ENCODE data around the gene PIR.

DNA sequence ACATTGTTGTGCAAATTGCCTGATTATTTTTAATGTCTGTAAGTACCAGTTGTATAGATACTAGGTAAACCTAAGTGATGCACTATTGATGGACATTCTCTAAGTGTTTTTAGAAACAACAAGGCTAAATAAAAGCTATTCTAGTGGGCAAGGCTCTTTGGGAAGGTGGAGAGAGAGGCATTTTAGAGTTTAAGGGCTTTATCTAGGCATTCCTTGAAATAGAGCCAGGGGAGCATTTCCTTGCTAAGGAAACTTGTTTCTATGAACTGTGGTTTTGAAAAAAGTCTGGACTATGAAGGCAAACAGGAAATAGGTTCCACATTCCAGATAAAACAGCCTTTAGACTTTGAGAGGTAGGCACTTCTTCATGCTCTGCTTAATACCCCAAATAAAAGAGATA is 31.3 kb upstream of the PIR start:
- TF ChIP-seq, protein P1, sequence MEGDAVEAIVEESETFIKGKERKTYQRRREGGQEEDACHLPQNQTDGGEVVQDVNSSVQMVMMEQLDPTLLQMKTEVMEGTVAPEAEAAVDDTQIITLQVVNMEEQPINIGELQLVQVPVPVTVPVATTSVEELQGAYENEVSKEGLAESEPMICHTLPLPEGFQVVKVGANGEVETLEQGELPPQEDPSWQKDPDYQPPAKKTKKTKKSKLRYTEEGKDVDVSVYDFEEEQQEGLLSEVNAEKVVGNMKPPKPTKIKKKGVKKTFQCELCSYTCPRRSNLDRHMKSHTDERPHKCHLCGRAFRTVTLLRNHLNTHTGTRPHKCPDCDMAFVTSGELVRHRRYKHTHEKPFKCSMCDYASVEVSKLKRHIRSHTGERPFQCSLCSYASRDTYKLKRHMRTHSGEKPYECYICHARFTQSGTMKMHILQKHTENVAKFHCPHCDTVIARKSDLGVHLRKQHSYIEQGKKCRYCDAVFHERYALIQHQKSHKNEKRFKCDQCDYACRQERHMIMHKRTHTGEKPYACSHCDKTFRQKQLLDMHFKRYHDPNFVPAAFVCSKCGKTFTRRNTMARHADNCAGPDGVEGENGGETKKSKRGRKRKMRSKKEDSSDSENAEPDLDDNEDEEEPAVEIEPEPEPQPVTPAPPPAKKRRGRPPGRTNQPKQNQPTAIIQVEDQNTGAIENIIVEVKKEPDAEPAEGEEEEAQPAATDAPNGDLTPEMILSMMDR (conservative IDR thresholded peaks at IDR 0.05; ENCODE audit: low read depth, low read length): no peak
- no peak for TF ChIP-seq EZH2 (IDR thresholded peaks at IDR 0.05; ENCODE audit: borderline replicate concordance, low read depth, low read length, poor library complexity, severe bottlenecking)

Data from A673 (cell line).